Right lobe of liver (tissue), 4 donors: ENCODE measurements around the gene FCRLB.

Source experiments
- CTCF ChIP-seq, 4 donors: fragments of 200-600 bp in 3 of 4; fragments of 450-650 bp in 1 of 4; IDR thresholded peaks; one replicate each; pipeline versions ENCODE4 v1.5.1 to v1.8.0; 2016 to 2022; ENCODE audit warnings: antibody characterized with exemption in 4 of 4, mild to moderate bottlenecking in 2 of 4
- POLR2A ChIP-seq: fragments of 450-650 bp; IDR thresholded peaks from one replicate; pipeline ENCODE4 v1.6.1; 2017; ENCODE audit warnings: antibody characterized with exemption, mild to moderate bottlenecking
- donor health status: DM: no; HTN: no; CAD: no.
- donor health status: DM: no; HTN: no; CAD: no.
- donor health status: DM: no; HTN: yes; CAD: no.

DNA sequence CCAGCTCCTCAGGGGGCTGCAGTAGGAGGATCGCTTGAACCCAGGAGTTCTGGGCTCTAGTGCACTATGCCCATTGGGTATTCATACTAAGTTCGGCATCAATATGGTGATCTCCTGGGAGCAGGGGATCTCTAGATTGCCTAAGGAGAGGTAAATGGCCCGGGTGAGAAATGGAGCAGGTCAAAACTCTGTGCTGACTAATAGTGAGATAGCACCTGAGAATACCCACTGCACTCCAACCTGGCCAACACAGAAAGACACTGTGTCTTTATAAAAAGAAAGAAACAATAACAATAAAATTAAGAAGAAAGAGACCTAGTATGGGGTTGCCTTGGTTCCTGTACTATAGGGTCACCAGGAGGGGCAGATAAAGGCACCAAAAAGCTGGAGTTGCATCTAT is 14.5 kb downstream of the FCRLB start:
- TF ChIP-seq POLR2A (no peak), CTCF (IDR thresholded peaks at IDR 0.05) (no peak)
